HG02678 (cell line): Measurements from ENCODE around the gene OTOGL.

Experiments used
- ATAC-seq: cut with Tn5 transposase; IDR thresholded peaks from one replicate; pipeline ENCODE4 v1.9.1; 2021; ENCODE audit warnings: mild to moderate bottlenecking, moderate library complexity; ENCODE audit not compliant: unreplicated experiment

Gene OTOGL

GRCh38 chr12:80422550-80422949 is 323.2 kb downstream of the OTOGL start:
- ATAC-seq, result no peak
